Posterior cingulate gyrus (tissue), 11 donors: Measurements from ENCODE around the gene NEIL1.

Experiments used
- DNase-seq, 10 donors: peaks; one replicate each; pipeline versions ENCODE4 v3.0.0 to v3.0.0-alpha.2; 2020 to 2021; ENCODE audit warnings: mixed read lengths in 3 of 10
- intact Hi-C: fragments of 100-400 bp; cut with DNase I; formaldehyde crosslinking; loops from one replicate; pipeline ENCODE4 v1.15.1; 2023

Gene NEIL1

DNA sequence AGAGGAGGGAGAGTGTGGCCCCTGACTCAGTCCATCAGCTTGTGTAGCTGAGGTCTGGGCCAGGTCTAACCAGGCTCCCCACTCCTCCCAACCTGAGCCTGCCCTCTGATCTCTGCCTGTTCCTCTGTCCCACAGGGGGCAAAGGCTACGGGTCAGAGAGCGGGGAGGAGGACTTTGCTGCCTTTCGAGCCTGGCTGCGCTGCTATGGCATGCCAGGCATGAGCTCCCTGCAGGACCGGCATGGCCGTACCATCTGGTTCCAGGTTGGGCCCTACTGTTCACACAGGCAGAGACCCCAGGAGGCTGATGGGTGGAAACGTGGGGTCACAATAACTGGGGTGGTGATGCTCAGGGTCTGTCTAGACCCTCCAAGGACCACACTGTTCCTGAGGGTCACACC is 6.8 kb downstream of the NEIL1 start:
- intact Hi-C loops: no loop called here
- peak in 2 of 10 donors; percentile 40 to 49 for DNase-seq

GRCh38 chr15:75354454-75354853 is 7.6 kb downstream of the NEIL1 start:
- intact Hi-C loops: no loop called here
- DNase-seq: peak in 2 of 10 donors; percentile 57 to 65

DNA sequence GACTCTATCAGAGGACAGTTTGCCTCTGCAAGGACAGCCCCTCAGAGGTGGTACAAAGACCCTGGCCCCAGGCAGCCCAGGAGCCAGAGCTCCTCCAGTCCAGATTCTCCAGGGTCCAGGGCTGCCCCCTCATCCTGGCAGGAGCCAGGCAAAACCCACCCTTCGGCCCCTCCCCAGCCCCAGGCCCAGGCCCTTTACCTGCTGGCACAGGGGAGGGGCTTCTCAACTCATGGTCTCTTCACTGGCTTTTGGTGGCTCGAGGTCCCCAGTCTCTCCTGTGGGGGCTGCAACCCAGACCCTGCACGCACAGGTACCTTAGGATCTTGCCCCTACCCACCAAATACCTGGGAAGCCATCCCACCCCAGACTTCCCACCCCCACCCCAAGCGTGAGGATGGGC is 8.5 kb downstream of the NEIL1 start:
- intact Hi-C loops: no loop called here
- peak in 2 of 10 donors; percentile 49 to 62 for DNase-seq

DNA sequence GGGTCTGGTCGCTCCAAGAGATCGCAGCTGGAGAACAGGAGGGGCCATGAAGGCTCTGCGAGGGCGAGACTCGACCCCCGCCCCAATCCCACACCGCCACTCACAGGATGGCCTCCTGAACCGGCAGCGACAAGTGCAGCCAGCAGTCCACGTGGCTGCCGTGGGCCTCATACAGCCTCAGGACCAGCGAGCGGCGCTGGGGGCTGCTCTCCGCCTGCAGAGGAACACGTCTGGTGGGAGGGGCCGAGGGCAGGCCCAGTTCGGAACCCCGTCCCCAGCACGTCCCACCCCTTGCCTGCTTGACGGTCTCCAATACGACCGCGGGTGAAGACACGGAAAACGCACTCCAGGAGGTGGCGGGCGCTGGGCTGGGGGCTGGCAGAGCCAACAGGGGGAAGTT is 9.2 kb downstream of the NEIL1 start:
- peak in 2 of 10 donors; percentile 59 to 81 for DNase-seq
- intact Hi-C loops: no loop called here

GRCh38 chr15:75356517-75356916 is 9.7 kb downstream of the NEIL1 start:
- peak in 1 of 10 donors; percentile 71 for DNase-seq
- intact Hi-C loops: no loop called here

- peak in 2 of 10 donors; percentile 50 to 83 for DNase-seq
- intact Hi-C loops: no loop called here
Measured at GRCh38 chr15:75357976-75358673, 11.3 kb downstream of the NEIL1 start.

- peak in 1 of 10 donors; percentile 66 for DNase-seq
- intact Hi-C loops: no loop called here
Measured at GRCh38 chr15:75358771-75359536, 12.1 kb downstream of the NEIL1 start.

- intact Hi-C loops: no loop called here
- peak in 1 of 10 donors; percentile 72 for DNase-seq
Measured at GRCh38 chr15:75359537-75360250, 12.9 kb downstream of the NEIL1 start.

DNA sequence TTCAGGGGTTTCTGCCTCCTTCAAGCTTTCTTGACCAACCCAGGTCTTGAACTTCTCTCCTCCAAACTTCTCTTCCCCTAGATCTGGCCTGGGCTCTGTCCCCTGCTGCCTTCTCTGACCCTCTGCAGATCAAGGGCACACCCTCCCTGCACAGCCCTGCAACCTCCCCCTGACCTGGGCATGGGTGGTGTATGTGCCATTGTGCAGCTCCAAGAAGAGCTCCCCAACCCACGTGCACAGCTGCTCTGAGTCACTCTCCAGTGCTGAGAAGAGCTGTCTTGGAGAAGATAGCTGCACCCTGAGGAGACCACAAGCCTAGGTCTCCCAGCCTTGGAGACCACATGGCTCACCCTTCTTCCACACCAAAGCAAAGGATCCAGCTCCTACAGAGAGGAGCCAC is 13.6 kb downstream of the NEIL1 start:
- intact Hi-C loops: no loop called here

GRCh38 chr15:75360856-75361255 is 14.0 kb downstream of the NEIL1 start:
- intact Hi-C loops: no loop called here
- peak in 1 of 10 donors; percentile 81 for DNase-seq

More for the DNA sequence above, 13.6 kb downstream of the NEIL1 start:
- peak in 2 of 10 donors; percentile 41 to 63 for DNase-seq

- peak in 1 of 10 donors; percentile 65 for DNase-seq
- intact Hi-C loops: no loop called here
Measured at GRCh38 chr15:75361361-75361988, 14.6 kb downstream of the NEIL1 start.

GRCh38 chr15:75361989-75362641 is 15.3 kb downstream of the NEIL1 start:
- peak in 1 of 10 donors; percentile 52 for DNase-seq
- intact Hi-C loops: no loop called here

- intact Hi-C loops: no loop called here
- DNase-seq: peak in 1 of 10 donors; percentile 54
Measured at GRCh38 chr15:75362642-75363249, 15.9 kb downstream of the NEIL1 start.

DNA sequence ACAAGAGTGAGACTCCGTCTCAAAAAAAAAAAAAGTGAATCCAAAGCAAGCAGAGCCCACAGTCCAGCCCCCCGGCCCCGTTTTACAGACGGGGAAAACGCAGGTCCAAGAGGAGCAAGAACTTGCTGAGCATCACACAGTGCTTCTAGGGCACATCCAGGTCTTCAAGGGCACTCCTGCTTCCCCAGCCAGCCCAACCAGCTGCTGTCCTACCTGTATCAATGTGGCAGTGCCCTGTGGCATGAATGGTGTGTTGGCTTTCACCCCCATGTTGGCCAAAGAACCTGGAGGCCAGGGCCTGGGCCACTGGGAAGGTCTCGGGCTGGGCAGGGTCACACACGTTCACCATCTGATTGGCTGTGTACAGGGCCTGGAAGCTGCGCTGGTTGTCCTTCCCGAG is 16.9 kb downstream of the NEIL1 start:
- DNase-seq: peak in 2 of 10 donors; percentile 28 to 72
- intact Hi-C loops: no loop called here

- intact Hi-C loops: loop anchor here (5.0 kb wide), 2 partner anchors 87 to 262 kb away; partner anchors contain the start of genes SIN3A and SNUPN
- peak in 1 of 10 donors; percentile 7 for DNase-seq
Measured at GRCh38 chr15:75364881-75365280, 18.0 kb downstream of the NEIL1 start.

DNA sequence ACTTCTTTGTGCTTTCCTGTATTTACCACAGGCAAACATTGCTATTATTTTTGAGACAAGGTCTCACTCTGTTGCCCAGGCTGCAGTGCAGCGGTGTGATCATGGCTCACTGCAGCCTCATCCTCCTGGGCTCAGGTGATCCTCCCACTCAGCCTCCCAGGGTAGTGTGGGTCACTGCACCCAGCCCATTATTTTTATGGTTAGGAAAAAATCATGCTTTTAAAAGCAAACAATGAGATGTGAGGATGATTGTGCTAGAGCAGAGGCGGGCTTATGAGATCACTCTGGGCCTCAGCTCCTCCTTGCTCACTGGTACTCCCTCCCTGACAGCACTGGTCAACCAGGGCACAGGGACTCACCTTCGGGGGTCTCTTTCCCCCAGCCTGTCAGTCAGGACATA is 19.3 kb downstream of the NEIL1 start:
- no peak for DNase-seq
- intact Hi-C loops: loop anchor here (5.0 kb wide), 2 partner anchors 86 to 261 kb away; partner anchors contain the start of genes SIN3A and SNUPN

- intact Hi-C loops: loop anchor here (5.0 kb wide), 2 partner anchors 85 to 260 kb away; partner anchors contain the start of genes SIN3A and SNUPN
- DNase-seq: no peak
Measured at GRCh38 chr15:75367006-75367405, 20.2 kb downstream of the NEIL1 start.

DNA sequence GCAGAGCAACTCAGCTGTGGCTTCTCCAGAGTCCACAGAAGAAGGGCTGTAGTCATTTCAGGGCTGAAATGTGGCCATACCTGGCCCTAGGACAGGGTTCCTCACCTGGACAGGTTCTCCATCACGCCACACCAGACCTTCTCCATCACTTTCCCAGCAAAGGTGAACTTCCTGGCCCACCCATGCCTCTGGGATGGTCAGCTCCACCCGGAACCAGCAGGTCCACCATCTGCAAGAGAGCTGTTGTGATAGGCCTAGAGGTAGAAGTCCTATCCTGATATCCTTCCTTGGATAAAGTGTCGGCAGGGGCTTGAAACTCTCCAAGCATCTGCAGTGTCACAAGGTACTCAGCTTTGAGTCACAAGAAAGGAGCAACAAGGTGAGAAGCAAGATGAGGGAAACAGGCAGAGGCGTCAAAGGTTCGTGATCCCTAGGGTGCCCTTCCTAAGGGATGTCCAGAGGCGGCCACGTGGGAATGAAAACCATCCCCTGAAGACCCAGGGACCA is 20.6 kb downstream of the NEIL1 start:
- DNase-seq: no peak
- intact Hi-C loops: loop anchor here (5.0 kb wide), 2 partner anchors 85 to 260 kb away; partner anchors contain the start of genes SIN3A and SNUPN
